GM12891 (cell line): ENCODE measurements around the gene OLIG1.

Experiments
- DNase-seq: peaks from one replicate; pipeline ENCODE4 v3.0.0; 2011; ENCODE audit warnings: low spot score; ENCODE audit not compliant: insufficient read length
- FAIRE-seq: peaks from 2 replicates; lab custom pipeline; 2011; peaks lifted over from hg19 to GRCh38; lab: Jason Lieb, UNC
- PAX5 ChIP-seq: IDR thresholded peaks from 2 replicates; pipeline ENCODE4 v1.6.1; 2011; ENCODE audit warnings: low read length, moderate library complexity, mild to moderate bottlenecking; ENCODE audit not compliant: insufficient read depth, severe bottlenecking
- POLR2A ChIP-seq: IDR thresholded peaks from 2 replicates; pipeline ENCODE4 v1.6.1; 2011; ENCODE audit warnings: low read depth, low read length, control low read depth
- POLR2AphosphoS5 ChIP-seq: IDR thresholded peaks from 2 replicates; pipeline ENCODE4 v1.6.1; 2011; ENCODE audit warnings: low read depth, low read length, control low read depth
- POU2F2 ChIP-seq: IDR thresholded peaks from 2 replicates; pipeline ENCODE4 v1.6.1; 2011; ENCODE audit warnings: low read depth, mild to moderate bottlenecking, control low read depth, low read length, moderate library complexity
- SPI1 ChIP-seq: IDR thresholded peaks from 2 replicates; pipeline ENCODE4 v1.6.1; 2011; ENCODE audit warnings: low read depth, low read length, control low read depth
- TAF1 ChIP-seq: IDR thresholded peaks from 2 replicates; pipeline ENCODE4 v1.6.1; 2011; ENCODE audit warnings: low read depth, low read length, control low read depth

Gene OLIG1

DNA sequence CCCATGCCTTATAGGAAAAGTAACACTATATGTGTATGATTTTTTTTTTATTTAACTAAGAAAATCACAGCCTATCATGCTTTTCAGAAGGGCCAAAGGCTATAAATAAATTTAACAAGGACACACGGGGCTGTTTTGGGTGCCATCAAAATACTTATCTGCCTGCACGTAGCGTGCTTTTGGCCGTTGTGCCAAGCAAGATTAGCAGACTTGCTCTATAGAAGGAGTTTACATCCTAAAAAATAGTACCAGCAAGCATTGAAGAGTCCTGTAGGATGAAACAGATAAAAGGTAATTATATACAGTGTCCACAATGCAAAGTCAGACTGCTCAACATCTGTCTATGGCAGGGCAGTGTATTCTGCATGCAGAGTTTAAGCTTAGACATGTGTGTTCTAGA lies 3.7 kb downstream of the OLIG1 start:
- DNase-seq (no peak), FAIRE-seq (no peak)
- TF ChIP-seq POLR2AphosphoS5 (no peak), TAF1 (no peak), SPI1 (no peak), POU2F2 (no peak), PAX5 (no peak), POLR2A (no peak)

DNA sequence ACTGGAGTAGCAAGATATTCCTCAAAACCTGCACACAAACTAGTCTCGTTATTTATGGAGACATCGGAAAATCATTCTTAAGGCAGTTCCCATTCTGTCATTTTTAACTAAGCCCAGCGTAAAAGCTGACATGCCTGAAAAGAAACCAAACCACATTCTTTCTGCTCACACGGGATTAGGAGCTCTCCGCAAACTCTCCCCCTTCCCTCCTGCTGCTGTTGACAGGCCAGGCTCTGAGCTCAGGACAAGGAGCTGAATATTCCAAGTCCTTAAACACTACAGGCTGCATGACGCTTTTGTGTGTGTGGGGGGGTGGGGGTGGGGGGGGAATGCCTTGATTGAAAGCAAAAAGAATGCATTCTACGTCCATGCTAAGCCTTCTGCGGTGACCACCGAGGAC lies 5.2 kb downstream of the OLIG1 start:
- TF ChIP-seq TAF1 = no peak
- no peak for TF ChIP-seq SPI1
- no peak for TF ChIP-seq POLR2A
- no peak for TF ChIP-seq PAX5
- TF ChIP-seq POLR2AphosphoS5 = no peak
- TF ChIP-seq POU2F2 = no peak
- FAIRE-seq (no peak), DNase-seq (no peak)

DNA sequence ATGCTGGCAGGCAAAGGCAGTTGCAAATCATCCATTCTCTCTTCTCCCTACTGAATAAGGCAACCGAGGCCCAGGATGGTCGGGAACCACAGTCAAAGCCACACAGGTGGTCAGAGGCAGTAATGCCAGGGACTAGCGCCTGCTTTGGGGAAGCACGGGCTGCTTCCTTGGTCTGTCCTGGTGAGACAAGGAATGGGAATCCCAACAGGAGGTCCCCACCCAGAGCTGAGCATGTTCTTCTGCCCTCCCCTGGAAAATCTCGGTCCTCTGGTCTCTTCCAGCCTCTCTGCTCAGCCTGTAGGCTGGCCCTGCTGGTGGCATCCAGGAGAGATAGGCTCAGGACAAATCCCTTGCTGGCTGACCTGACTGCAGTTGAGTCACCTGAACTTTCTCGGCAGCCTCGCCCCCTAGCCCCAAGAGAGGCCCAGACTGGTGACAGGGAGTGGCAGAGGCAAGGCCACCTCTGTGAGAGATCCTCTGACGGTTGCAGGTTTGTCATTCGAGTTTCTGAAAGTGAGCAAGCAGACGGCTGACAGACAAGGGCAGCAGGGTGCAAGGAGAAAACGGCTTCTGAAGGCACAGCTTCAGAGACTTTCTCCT lies 5.8 kb downstream of the OLIG1 start:
- TF ChIP-seq TAF1 (no peak), POLR2A (no peak), SPI1 (no peak), POLR2AphosphoS5 (no peak), POU2F2 (no peak), PAX5 (no peak)
- no peak for FAIRE-seq
- no peak for DNase-seq

DNA sequence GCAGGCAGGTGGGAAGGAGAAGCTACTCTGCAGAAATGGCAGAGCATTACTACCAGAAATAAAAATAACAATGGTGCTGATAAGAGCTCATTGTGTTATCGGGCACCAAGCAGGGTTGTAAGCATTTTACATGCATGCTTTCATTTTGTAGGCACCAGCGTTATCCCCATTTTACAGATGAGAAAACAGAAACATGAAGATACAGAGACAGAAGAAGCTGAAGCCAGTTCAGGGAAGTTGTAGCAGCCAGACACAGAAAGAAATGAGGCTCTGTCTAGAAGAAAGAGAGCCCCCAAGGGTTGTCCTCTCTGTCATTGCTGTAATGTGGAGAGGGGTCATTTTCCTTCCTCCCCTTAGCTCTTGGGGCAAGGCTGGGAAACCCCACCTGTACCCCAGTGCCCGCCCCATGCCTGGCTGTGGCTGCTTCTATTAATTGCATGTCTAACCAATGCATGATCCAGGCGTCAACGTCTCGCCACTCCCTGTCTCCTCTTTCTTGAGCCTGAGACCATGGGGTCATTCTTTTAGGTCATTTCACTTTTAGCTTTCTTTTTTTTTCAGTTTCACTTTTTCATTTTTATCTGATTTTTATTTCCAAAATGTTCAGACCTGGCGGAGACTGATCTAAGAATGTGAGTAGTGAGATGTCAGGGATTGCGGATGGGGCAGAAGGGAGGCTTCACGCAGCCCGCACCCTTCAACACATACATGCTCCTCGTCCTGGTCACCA lies 6.8 kb downstream of the OLIG1 start:
- TF ChIP-seq POLR2A (no peak), POU2F2 (no peak), PAX5 (no peak), TAF1 (no peak), SPI1 (no peak), POLR2AphosphoS5 (no peak)
- FAIRE-seq (no peak), DNase-seq (no peak)

DNA sequence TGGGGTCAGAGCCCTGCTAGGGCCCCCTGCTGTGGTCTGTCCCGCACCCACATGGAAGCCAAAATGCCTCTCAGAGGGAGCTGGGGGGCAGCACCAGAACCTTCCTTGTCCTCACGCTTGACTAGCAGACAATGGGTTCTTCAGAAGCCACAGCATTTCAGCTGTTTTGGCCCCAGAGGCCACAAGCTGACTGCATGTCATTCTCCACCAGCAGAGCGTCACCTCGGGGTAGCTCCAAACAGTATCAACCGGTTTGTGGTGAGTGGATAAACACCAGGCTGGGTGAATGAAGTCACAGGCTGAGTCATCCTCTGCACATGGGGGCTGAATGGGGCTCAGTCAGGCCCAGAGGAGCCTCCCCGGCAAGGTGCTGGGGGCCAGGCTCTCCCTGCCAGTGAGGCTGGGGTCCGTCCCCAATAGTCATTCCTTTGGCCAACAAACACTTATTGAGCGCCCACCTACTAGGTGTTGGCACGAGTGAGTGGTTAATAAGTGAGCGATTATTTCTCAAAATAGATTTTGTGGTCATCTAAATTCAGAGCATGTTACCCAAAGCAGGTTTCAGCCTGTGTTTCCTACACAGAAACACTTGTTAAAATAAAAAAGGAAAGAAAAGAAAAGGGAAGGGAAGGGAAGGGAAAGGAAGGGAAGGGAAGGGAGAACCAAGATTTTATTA lies 9.1 kb downstream of the OLIG1 start:
- FAIRE-seq = peak; percentile 97

DNA sequence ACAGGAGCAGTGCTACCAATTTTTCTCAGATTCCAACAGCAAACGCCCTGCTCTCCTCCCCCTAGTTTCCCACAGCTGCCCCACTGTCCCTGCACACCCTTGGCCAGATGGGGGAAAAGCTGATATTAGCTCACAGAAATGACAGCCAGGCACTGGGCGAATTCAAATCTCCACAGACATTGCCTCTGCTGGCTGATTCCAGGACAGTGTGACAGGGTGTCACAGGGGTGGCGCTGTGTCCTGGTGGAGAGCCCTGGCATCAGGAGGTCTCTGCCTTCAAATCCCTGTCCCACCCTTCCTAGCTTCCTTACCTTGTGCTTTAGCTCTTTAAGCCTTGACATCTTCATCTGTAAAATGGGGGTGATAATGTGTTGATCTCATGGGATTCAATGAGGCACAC lies 10.4 kb downstream of the OLIG1 start:
- no peak for FAIRE-seq
- TF ChIP-seq PAX5 = no peak
- no peak for TF ChIP-seq SPI1
- no peak for TF ChIP-seq POU2F2
- TF ChIP-seq POLR2A = no peak
- TF ChIP-seq POLR2AphosphoS5 = no peak
- TF ChIP-seq TAF1 = no peak
- no peak for DNase-seq

More for the DNA sequence above, 9.1 kb downstream of the OLIG1 start:
- TF ChIP-seq PAX5 (peak; percentile 60), POLR2A (no peak), POU2F2 (0 out of 2 replicates have a peak, but pooled peaks have one; percentile 43), TAF1 (no peak), SPI1 (no peak), POLR2AphosphoS5 (peak; percentile 23; the same call in 1 of the 2 replicates)
- DNase-seq = peak; percentile 74

DNA sequence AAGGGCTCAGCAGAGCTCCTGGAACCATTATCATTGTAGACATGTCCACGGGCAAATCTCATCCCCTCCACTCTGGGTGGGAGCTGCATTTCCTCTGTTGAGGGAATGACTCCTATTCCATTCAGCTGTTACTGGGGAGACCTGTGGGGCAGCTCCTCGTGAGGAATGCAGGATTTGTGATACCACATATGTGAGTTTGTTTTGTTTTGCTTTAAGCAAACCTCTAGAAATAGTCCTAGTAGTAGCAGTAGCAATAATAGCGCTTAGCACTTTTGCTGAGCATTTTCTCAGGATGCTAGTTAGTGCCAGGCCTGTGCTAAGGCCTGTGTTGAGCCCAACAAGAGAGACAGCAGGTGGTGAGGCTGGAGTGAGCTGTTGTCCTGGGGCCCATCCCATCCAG lies 10.8 kb downstream of the OLIG1 start:
- no peak for TF ChIP-seq POLR2A
- no peak for TF ChIP-seq SPI1
- no peak for TF ChIP-seq POLR2AphosphoS5
- no peak for TF ChIP-seq TAF1
- no peak for TF ChIP-seq POU2F2
- no peak for TF ChIP-seq PAX5
- no peak for FAIRE-seq
- DNase-seq = no peak

DNA sequence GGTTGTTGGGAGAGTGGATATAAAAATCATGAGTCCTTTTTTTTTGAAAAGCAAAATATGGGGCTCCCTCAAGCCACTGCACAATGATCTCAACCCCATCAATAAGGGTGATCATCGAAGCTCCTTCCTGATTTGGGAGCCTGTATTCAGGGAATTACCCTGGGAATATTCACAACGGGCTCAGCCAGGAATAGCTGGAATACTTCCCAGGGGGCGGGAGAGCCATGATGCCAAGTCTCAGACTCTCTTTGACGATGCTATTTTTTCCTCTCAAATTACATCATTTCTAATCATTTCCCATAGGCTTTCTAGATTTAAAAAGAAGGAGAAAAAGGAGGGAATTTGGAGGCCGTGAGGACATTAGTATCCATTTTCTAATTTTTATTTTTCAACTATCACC lies 18.4 kb downstream of the OLIG1 start:
- DNase-seq (no peak), FAIRE-seq (no peak)
- TF ChIP-seq POLR2A (no peak), POU2F2 (no peak), PAX5 (no peak), TAF1 (no peak), SPI1 (no peak)

DNA sequence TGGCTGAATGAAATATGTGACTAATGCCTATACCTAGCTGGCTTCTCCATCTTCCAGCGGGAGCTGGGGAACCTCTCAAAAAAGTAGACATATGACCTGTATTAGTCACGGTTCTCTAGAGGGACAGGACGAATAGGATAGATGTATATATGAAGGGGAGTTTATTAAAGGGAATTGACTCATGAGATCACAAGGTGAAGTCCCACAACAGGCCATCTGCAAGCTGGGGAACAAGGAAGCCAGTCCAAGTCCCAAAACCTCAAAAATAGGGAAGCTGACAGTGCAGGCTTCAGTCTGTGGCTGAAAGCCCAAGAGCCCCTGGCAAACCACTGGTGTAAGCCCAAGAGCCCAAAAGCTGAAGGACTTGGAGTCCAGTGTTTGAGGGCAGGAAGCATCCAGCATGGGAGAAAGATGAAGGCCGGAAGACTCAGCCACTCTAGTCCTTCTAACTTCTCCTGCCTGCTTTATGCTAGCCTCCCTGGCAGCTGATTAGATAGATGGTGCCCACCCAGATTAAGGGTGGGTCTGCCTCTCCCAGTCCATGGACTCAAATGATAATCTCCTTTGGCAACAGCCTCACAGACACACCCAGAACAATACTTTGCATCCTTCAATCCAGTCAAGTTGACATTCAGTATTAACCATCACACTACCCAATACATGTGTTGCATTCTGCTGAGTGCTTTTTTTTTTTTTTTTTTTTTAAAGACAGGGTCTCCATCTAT lies 19.6 kb downstream of the OLIG1 start:
- DNase-seq = no peak
- FAIRE-seq = no peak
- TF ChIP-seq POLR2A (no peak), SPI1 (no peak), PAX5 (no peak), POLR2AphosphoS5 (no peak), POU2F2 (no peak), TAF1 (no peak)
